NT2/D1 (cell line): ENCODE data around the gene LYST.

ENCODE experiments used
- SUZ12 ChIP-seq: IDR thresholded peaks from 2 replicates; pipeline ENCODE4 v1.6.1; 2011; ENCODE audit not compliant: insufficient read length, insufficient read depth; ENCODE audit errors: extremely low read depth
- YY1 ChIP-seq: IDR thresholded peaks from 2 replicates; pipeline ENCODE4 v1.6.1; 2011; ENCODE audit not compliant: insufficient read length, insufficient read depth
- ZNF274 ChIP-seq: IDR thresholded peaks from 2 replicates; pipeline ENCODE4 v1.6.1; 2011; ENCODE audit warnings: mild to moderate bottlenecking, low read depth, low read length

GRCh38 chr1:235820061-235820460, 46.6 kb downstream of the LYST start:
- TF ChIP-seq YY1 (no peak), SUZ12 (no peak), ZNF274 (no peak)
